ENCODE measurements around the gene PSENEN. TPM values are rescaled to one million over a fixed set of nuclear protein-coding genes. Genes with fewer than 3 reads are reported as not detected.
"Not testable (repeated sequence)": the region's sequence is repeated elsewhere in the genome, so short reads cannot be mapped to it uniquely, and the experiment has no call there.

PSENEN gene
- total and polyA plus RNA-seq, 2 experiments from 2014 or later: 43.7 to 173 TPM

DNA sequence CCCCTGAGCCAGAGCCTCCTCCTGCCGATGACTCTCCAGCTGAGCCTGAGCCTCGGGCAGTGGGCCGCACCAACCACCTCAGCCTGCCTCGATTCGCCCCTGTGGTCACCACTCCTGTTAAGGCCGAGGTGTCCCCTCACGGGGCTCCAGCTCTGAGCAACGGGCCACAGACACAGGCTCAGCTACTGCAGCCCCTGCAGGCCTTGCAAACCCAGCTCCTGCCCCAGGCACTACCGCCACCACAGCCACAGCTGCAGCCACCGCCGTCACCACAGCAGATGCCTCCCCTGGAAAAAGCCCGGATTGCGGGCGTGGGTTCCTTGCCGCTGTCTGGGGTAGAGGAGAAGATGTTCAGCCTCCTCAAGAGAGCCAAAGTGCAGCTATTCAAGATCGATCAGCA lies 24.1 kb upstream of the PSENEN start:
- H3K27me3 ChIP-seq: no peaks in the 10 kb centered on the region
- H3K4me1 ChIP-seq (ENCODE audit: low read depth): no peaks in the 10 kb centered on the region
- peaks cover 43% of the 10 kb centered on the region for H3K36me3 ChIP-seq
- no peaks in the 10 kb centered on the region for H3K9me3 ChIP-seq (ENCODE audit: low read depth)
- no peak overlapping the region for H3K27ac ChIP-seq
- DNase-seq (ENCODE audit: low read depth in 1 of 2, low spot score in 1 of 2): no peak
- H3K4me3 ChIP-seq: no peak overlapping the region
- no peak for TF ChIP-seq CTCF (IDR thresholded peaks at IDR 0.05; ENCODE audit: low read depth, low read length)

GRCh38 chr19:35722461-35722860 lies 23.0 kb upstream of the PSENEN start:
- DNase-seq (ENCODE audit: low read depth in 1 of 2, low spot score in 1 of 2): no peak
- Histone ChIP-seq H3K36me3 (peaks cover 48% of the 10 kb centered on the region), H3K27me3 (no peaks in the 10 kb centered on the region), H3K9me3 (ENCODE audit: low read depth) (no peaks in the 10 kb centered on the region), H3K4me3 (no peak overlapping the region), H3K4me1 (ENCODE audit: low read depth) (no peaks in the 10 kb centered on the region), H3K27ac (no peak overlapping the region)
- no peak for TF ChIP-seq CTCF (IDR thresholded peaks at IDR 0.05; ENCODE audit: low read depth, low read length)

DNA sequence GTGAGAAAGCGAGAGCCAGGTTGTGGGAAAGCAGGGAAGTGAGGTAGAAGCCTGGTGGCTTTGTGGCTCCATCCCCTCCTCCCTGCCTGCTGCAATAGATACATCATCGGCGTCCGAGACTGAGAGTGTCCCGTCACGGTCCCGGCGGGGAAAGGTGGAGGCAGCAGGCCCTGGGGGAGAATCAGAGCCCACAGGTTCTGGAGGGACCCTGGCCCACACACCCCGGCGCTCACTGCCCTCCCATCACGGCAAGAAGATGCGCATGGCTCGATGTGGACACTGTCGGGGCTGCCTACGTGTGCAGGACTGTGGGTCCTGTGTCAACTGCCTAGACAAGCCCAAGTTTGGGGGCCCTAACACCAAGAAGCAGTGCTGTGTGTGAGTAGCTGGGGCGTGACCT lies 22.6 kb upstream of the PSENEN start:
- DNase-seq (ENCODE audit: low read depth in 1 of 2, low spot score in 1 of 2): no peak
- no peaks in the 10 kb centered on the region for H3K4me1 ChIP-seq (ENCODE audit: low read depth)
- H3K27me3 ChIP-seq: no peaks in the 10 kb centered on the region
- H3K27ac ChIP-seq: no peak overlapping the region
- peaks cover 51% of the 10 kb centered on the region for H3K36me3 ChIP-seq
- no peaks in the 10 kb centered on the region for H3K9me3 ChIP-seq (ENCODE audit: low read depth)
- TF ChIP-seq CTCF (IDR thresholded peaks at IDR 0.05; ENCODE audit: low read depth, low read length): no peak
- H3K4me3 ChIP-seq: no peak overlapping the region

DNA sequence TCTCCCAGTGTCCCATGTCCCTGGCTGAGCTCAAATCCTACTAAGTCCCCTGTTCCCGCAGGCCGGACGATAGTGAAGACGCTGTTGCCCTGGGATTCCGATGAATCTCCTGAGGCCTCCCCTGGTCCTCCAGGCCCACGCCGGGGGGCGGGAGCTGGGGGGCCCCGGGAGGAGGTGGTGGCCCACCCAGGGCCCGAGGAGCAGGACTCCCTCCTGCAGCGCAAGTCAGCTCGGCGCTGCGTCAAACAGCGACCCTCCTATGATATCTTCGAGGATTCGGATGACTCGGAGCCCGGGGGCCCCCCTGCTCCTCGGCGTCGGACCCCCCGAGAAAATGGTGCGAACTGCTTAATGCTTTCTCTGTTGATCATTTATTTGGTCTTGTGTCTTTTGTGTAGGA lies 21.8 kb upstream of the PSENEN start:
- Histone ChIP-seq H3K36me3 (peaks cover 58% of the 10 kb centered on the region), H3K4me3 (no peak overlapping the region), H3K27me3 (no peaks in the 10 kb centered on the region), H3K9me3 (ENCODE audit: low read depth) (no peaks in the 10 kb centered on the region), H3K4me1 (ENCODE audit: low read depth) (no peaks in the 10 kb centered on the region), H3K27ac (no peak overlapping the region)
- TF ChIP-seq CTCF (IDR thresholded peaks at IDR 0.05; ENCODE audit: low read depth, low read length): no peak
- DNase-seq (ENCODE audit: low read depth in 1 of 2, low spot score in 1 of 2): no peak

GRCh38 chr19:35724132-35724531 lies 21.3 kb upstream of the PSENEN start:
- not testable (repeated sequence) for H3K27me3 ChIP-seq; H3K4me3 ChIP-seq; H3K9me3 ChIP-seq (ENCODE audit: low read depth); DNase-seq (ENCODE audit: low read depth in 1 of 2, low spot score in 1 of 2); H3K4me1 ChIP-seq (ENCODE audit: low read depth); H3K27ac ChIP-seq
- peaks cover 62% of the 10 kb centered on the region for H3K36me3 ChIP-seq

GRCh38 chr19:35724560-35724959 lies 20.9 kb upstream of the PSENEN start:
- Histone ChIP-seq H3K27me3 (no peaks in the 10 kb centered on the region), H3K27ac (no peak overlapping the region), H3K9me3 (ENCODE audit: low read depth) (no peaks in the 10 kb centered on the region), H3K4me3 (no peak overlapping the region), H3K36me3 (peaks cover 66% of the 10 kb centered on the region), H3K4me1 (ENCODE audit: low read depth) (no peaks in the 10 kb centered on the region)
- no peak for DNase-seq (ENCODE audit: low read depth in 1 of 2, low spot score in 1 of 2)
- TF ChIP-seq CTCF (IDR thresholded peaks at IDR 0.05; ENCODE audit: low read depth, low read length): no peak
